Measurements from ENCODE around the gene PCBP3.
"Not testable (repeated sequence)": the region's sequence is repeated elsewhere in the genome, so short reads cannot be mapped to it uniquely, and the experiment has no call there.

Gene PCBP3

DNA sequence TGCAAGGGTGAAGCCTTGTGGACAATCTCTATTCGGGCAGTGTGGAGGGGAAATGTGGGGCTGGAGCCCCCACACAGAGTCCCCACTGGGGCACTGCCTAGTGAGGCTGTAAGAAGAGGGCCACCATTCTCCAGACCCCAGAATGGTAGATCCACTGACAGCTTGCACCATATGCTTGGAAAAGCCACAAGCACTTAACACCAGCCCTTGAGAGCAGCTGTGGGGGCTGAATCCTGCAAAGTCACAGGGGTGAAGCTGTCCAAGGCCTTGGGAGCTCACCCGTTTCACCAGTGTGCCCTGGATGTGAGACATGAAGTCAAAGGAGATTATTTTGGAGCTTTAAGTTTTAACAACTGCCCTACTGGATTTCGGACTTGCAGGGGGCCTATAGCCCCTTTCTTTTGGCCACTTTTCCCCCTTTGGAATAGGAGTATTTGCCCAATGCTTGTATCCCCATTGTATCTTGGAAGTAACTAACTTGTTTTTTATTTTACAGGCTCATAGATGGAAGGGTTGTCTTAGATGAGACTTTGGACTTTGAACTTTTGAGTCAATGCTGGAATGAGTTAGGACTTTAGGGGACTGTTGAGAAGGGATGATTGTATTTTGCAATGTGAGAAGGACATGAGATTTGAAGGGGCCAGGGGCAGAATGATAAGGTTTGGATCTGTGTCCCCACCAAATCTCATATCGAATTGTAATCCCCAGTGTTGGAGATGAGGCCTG lies 321.7 kb downstream of the PCBP3 start:
- no peak for DNase-seq (ENCODE audit: low read depth)

DNA sequence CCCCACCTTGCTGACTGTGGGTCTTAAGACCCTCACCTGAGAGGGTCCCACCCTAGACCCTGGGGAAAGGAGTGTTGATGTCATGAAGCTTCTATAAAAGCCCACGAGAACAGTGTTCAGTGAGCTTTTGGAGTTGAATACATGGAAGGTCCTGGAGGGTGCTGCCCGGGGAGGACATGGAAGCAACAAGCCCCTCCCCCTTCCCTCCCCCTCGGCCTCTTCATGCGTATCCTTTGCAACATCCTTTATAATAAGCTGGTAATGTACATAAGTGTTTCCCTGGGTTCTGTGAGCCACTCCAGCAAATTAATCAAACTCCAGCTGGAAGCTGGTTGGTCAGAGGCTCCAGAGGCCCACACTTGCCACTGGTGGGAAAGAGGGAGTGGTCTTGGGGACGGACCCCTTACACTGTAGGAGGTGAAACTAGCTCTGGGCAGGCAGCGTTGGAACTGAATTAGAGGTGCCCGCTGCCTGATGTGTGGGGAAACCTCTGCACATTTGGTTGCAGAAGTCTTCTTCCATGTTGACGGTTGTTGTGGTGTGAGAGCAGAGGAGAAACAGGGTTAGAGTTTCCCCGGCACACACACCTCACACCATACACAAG lies 323.4 kb downstream of the PCBP3 start:
- no peak for DNase-seq (ENCODE audit: low read depth)

GRCh38 chr21:45969921-45970673 lies 326.6 kb downstream of the PCBP3 start:
- DNase-seq (ENCODE audit: low read depth) = no peak

DNA sequence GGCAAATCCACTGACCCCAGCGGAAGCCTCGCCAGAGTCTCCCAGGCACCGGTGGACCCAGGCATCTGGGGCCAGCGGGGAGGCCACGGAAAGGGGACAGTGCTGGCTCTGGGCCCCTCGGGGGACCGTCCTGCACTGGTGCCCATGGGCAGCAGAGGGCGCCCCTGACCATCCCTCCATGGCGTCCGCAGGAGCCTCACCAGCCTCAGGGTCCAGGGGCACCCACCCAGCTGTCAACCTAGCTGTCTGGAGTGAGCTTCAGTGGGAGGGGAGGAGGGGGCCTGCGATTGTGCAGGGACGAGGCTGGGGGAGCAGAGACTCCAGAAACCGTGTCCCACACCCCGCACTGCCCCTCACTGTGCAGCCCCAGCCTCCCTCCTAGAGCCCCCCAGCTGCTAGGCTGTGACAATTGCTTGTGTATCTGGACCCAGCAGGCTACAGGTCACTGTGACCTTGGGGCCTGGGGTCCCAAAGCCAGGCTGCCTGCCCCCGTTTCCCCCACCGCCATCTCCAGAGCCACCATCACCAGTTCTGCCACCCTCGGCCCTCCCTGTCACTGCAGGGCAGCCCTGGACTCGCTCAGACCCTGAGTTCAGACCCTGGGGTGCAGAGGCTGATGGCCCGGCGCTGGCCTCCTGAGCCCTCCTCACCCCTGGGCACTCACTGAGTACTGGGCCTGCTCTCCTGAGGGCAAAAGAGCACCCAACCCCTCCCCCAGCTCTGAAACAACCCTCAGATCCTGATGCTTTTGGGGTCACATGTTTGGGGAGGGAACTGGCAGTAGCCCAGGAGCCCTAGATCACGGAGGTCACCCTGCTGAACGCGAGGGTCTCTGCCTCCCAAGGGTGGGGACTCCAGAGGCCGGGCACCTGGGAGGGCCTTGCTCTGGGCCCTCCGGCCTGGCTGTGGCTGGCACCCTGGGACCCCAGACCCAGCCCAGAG lies 327.4 kb downstream of the PCBP3 start:
- DNase-seq (ENCODE audit: low read depth) = no peak

- no peak for DNase-seq (ENCODE audit: low read depth)
Observed at GRCh38 chr21:45971616-45972352, 328.3 kb downstream of the PCBP3 start.

GRCh38 chr21:45972353-45972715 lies 328.8 kb downstream of the PCBP3 start:
- DNase-seq (ENCODE audit: low read depth) = no peak

- DNase-seq (ENCODE audit: low read depth) = peak; percentile 78
Observed at GRCh38 chr21:45972716-45973474, 329.4 kb downstream of the PCBP3 start.

DNA sequence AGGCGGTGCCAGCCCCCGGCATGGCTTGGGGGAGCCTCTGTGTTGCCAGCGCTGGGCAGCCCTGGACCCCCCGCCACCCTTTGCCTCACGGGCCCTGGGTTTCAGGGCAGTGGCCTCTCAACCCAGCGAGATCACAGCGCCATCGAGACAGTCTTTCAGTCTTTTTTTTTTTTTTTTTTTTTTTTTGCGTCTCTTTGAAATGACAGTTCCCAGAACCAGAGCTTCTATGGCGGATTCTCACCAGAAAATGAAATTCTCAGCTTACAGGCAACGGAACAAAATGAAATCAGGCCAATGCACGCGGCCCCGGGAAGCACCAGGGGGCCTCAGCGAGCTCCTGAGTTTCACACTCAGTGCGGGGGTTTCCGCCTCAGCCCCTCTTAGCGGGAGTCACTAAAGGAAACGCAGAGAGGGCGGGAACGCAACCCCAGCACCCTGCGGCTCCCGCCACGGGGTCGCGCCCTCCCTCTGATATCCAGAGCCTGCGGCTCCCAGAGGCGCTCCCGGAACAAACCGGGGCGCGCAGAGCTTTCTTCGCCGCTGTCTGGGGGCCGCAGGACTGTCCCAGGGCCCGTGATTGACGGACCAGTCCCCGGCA lies 330.0 kb downstream of the PCBP3 start:
- peak; percentile 75 for DNase-seq (ENCODE audit: low read depth)

DNA sequence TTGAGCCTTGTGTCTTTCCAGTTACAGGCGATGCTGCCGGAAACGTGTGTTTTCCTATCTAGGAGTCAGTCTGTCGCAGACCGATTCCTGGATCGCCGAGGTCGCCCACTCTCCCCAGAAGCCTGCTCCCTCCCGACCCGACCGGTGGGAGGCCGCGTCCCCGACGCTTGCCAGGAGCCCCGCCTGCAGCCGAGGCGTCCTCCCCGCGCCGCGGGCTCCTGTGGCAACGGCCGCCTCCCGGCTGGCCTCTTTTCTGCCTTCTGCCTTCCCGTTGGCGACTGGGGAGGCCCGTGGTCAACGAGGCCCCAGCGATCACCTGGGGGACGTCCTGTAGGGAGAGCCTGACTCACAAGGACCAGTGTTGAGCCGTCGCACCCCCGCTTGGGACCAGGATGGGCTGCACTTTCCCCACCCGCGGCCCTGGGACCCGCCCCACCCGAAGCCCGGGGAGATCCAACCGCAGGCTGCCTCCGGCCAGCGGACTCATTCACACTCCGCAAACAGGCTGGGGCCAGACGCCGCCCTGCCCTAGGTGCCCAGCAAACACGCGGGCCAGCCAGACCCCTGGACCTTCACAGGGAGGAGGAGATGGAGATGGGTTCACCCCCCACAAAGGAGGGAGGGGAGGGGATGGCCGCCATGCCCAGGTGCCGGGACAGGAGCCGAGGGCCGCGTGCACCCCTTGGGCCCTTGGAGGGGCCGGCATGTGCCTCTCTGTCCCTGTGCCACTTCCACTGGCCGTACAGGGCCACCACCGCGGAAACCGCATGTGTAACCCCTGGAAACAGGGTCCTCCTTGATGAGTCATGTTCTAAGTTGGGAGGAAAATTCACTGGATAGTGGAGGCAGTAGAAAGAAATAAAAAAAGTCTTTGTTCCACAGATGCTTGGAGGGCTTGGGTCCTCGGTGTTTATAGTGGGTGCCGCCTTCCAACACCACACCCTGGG lies 330.8 kb downstream of the PCBP3 start:
- DNase-seq (ENCODE audit: low read depth) = no peak

- no peak for DNase-seq (ENCODE audit: low read depth)
Observed at GRCh38 chr21:45975020-45975666, 331.6 kb downstream of the PCBP3 start.

DNA sequence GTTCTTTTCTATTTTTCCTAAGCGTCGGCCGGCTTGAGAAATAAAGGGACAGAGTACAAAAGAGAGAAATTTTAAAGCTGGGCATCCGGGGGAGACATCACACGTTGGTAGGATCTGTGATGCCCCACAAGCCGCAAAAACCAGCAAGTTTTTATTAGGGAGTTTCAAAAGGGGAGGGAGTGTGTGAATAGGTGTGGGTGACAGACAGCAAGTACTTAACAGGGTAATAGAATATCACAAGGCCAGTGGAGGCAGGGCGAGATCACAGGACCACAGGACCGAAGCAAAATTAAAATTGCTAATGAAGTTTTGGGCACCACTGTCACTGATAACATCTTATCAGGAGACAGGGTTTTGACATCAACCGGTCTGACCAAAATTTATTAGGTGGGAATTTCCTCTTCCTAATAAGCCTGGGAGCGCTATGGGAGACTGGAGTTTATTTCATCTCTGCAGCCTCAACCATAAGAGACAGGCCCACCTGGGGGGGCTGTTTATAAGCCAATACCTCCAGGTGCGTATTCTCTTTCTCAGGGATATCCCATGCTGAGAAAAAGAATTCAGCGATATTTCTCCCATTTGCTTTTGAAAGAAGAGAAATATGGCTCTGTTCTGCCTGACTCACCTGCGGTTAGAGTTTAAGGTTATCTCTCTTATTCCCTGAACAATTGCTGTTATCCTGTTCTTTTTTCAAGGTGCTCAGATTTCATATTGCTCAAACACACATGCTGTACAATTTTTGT lies 332.3 kb downstream of the PCBP3 start:
- DNase-seq (ENCODE audit: low read depth) = not testable (repeated sequence)

DNA sequence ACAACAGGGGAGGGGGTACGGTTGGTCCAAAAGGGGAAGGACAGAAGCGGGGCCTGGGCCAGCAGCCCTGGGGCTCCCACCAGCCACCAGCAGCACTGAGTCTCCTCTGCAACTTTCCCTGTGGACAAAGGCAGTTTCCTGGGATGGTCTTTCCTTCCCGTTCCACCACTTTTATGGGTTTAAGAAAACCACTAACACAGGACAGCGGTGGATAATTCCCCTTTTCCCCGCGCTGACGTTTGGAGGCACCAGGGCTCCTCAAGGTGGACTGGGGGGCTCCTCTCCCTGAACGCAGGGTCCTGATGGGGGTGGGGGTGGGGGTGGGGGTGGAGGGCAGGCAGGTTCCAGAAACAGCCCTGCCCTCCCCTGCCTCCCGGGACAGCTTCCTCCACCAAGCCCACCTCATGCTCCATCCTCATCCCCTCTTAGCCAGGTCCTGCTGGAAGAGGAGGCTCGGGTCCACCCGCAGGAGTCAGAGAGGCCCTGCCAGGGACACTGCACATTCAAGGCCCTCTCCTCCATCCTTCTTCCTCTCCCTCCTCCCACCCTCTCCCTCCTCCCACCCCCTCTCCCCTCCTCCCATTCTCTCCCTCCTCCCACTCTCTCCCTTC lies 333.3 kb downstream of the PCBP3 start:
- DNase-seq (ENCODE audit: low read depth) = no peak

- no peak for DNase-seq (ENCODE audit: low read depth)
Observed at GRCh38 chr21:45977396-45977795, 333.9 kb downstream of the PCBP3 start.

DNA sequence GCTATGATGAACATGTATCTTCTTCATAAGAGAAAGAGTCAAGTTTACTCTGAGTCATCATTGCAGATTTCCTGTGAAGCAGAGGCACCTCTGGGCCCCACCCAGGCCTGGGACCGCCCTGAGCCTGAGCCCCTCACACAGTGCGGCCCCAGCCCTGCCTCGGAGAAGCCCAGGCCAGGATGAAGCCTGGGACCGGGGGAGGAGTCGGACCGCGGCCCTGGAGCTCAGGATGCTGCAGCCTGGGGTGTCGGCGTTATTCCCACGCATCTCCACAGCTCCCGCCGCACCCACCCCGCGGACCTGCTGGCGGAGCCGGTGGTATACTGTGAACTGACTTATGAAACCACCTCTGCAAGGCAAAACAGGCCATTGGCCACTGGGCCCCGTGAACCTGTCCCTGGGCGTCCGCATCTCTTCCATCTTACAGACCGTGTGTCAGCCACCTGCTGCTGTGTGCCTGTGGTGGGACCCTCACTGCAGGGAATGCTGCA lies 335.7 kb downstream of the PCBP3 start:
- DNase-seq (ENCODE audit: low read depth) = no peak

- DNase-seq (ENCODE audit: low read depth) = no peak
Observed at GRCh38 chr21:45979651-45980050, 336.1 kb downstream of the PCBP3 start.

DNA sequence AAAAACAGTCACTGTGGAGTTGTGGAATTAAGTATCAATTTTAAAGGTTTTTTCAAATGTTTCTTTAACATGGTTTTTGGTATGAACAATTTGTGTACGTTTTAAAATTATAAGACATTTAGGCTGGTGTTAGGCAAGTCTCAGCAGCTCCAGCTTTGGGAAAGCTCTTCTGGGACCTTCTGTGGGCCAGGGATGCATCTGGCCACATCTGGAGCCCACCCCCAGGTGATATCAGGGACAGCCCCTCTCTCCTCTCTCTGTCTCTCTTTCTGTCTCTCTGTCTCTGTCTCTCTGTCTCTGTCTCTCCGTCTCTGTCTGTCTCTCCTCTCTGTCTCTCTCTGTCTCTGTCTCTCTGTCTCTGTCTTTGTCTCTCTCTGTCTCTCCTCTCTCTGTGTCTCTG lies 336.7 kb downstream of the PCBP3 start:
- no peak for DNase-seq (ENCODE audit: low read depth)

DNA sequence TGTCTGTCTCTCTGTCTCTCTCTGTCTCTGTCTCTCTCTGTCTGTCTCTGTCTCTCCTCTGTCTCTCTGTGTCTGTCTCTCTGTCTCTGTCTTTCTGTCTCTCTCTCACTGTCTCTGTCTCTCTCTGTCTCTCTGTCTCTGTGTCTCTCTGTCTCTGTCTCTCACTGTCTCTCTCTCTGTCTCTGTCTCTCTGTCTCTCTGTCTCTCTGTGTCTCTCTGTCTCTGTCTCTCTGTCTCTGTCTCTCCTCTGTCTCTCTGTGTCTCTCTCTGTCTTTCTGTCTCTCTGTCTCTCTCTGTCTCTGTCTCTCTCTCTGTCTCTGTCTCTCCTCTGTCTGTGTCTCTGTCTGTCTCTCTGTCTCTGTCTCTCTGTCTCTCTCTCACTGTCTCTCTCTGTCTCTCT lies 337.2 kb downstream of the PCBP3 start:
- DNase-seq (ENCODE audit: low read depth) = no peak
